D721Med (cell line): ENCODE data around the gene EDAR.

Source experiments
- DNase-seq: peaks from one replicate; pipeline ENCODE4 v3.0.0; 2011; ENCODE audit warnings: low spot score; ENCODE audit not compliant: insufficient read length
- FAIRE-seq: peaks from 2 replicates; lab custom pipeline; 2011; peaks lifted over from hg19 to GRCh38; lab: Jason Lieb, UNC
- TF ChIP-seq, protein P1 (sequence below): IDR thresholded peaks from 2 replicates; pipeline ENCODE4 v1.5.1; 2012; ENCODE audit warnings: mild to moderate bottlenecking, control low read depth; ENCODE audit not compliant: insufficient read depth; ENCODE audit errors: missing control alignments

EDAR gene

DNA sequence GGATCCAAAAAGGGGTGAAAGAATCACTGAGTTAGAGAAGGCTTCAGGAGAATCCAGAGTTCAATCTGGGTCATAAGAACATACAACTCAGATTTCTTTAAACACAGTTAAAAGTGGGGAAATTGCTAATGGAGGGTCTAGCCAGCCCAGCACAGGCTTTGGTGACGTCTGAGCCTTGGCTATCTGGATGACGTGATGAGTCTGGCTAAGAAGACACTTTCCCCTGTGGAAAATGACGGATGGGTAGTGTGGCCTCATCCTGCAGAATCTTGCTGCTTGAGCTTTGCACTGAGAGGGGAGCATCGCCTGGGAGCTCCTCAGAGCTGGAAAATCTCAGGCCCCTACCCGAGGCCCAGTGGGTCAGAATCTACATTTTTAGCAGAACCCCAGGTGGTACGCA is 19.2 kb downstream of the EDAR start:
- TF ChIP-seq, protein P1, sequence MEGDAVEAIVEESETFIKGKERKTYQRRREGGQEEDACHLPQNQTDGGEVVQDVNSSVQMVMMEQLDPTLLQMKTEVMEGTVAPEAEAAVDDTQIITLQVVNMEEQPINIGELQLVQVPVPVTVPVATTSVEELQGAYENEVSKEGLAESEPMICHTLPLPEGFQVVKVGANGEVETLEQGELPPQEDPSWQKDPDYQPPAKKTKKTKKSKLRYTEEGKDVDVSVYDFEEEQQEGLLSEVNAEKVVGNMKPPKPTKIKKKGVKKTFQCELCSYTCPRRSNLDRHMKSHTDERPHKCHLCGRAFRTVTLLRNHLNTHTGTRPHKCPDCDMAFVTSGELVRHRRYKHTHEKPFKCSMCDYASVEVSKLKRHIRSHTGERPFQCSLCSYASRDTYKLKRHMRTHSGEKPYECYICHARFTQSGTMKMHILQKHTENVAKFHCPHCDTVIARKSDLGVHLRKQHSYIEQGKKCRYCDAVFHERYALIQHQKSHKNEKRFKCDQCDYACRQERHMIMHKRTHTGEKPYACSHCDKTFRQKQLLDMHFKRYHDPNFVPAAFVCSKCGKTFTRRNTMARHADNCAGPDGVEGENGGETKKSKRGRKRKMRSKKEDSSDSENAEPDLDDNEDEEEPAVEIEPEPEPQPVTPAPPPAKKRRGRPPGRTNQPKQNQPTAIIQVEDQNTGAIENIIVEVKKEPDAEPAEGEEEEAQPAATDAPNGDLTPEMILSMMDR = no peak
- DNase-seq = no peak
- FAIRE-seq = no peak

DNA sequence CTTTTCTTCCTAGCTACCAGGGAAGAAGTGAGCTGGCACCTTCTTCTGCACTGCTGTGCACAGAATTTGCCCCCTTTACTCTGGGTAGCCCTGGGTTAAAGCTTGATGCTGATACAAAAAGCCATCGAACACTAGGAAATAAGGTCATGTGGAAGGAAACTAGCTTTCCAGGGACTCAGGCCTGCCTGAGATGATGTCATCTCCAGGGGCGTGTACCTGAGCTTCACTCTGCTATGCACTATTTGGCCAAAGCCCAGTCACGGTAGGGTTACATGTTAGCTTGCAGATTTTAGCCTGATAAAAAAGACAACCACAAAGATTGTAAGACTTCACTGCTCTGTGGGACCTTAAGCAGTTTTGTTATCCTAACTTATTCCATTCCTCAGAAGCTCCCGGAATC is 20.4 kb downstream of the EDAR start:
- DNase-seq = no peak
- TF ChIP-seq, protein P1 = no peak
- no peak for FAIRE-seq

DNA sequence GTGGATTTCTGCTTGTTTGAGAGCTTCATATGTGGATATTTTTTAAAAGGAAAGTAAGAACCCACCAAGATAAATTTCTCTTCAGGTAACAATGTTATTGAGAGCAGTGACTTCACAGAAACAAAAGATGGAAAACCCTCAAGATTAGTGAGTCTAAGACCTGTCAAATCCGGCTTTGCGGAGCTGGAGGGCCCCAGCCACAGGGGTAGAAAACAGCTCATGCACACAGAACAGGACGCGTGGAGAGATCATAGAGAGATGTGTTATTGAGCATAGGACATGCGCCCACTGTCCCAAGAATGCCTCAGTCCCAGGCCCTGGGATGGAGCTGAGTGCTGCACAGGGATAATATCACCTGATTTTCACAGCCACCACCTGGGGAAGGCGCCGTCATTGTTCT is 21.3 kb downstream of the EDAR start:
- TF ChIP-seq, protein P1 = no peak
- DNase-seq (peak; percentile 66), FAIRE-seq (peak; percentile 93)

DNA sequence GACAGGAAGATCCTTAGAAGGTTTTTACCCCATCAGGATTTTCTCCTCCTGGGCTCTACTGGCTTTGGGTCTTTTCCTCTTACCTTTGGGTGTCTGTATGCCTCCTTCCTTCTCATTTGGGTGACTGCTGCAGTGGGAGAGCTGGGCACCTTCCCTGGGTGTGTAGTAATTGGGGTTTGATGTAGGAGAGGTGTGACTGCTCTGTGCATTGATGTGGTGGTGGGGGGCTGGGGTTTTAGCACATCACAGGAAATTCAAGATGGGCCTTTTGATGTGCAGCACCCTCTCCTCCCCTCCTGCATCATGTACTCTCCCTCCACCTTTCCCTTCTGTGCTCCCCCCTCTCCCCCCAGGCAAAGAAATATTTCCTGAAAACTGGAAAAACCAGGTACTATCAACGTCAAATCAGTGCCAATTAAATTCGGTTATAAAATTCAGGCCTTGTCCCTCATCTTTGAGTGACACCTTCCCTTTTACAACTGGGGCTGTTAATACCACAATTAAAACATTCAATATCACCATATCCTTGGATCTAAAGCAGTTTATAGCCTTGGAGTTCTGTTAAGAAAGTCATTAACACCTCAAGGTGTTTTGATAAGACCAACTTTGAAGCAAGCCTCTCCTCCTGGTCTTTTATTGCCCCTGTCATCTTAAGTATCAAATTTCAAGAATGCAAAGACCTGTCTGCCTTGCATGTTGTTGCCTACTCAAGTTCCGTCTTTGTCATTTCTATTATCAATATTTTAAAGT is 23.3 kb downstream of the EDAR start:
- no peak for FAIRE-seq
- TF ChIP-seq, protein P1 = no peak
- DNase-seq = no peak

DNA sequence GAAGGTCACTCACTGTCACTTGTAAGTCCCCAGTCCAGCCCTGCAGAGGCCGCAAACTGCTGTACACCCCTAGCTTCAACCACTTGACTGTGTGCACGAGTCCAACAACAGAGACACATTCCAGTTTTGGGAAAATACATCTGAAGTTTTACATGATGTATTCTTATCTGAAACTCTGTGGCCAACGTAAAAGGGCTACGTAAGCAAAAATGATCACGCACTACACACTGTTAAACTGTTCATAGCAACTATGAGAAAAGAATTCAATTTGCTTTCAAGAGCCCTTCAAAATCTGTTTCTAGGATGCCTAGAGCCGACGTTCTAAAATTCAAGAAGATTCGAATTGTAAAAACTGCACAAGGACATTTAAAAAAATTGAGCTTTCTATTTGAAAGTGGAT is 26.0 kb downstream of the EDAR start:
- TF ChIP-seq, protein P1 = no peak
- DNase-seq = no peak
- no peak for FAIRE-seq

DNA sequence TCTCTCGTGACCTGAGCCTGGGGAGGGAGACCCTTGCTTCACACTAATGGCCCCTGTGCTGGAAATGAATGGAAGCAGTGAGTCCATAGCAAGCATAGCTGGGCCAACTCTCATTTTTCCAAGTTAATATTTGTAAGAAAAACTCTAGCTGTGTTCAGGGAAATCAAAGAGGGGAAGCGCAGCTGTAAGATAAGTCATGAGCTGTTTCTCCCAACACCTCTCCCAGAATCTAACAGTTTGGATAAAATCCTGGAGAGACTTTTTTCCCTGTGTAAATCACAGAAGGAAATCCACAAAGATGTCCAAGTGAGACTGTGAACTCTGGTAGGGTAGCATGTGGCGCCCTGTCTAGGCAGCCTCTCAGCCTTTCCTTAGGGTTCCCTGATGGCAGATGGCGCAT is 27.2 kb downstream of the EDAR start:
- no peak for DNase-seq
- FAIRE-seq = no peak
- TF ChIP-seq, protein P1 = no peak

GRCh38 chr2:108960006-108960405 is 29.0 kb downstream of the EDAR start:
- DNase-seq (no peak), FAIRE-seq (no peak)
- TF ChIP-seq, protein P1 = no peak
